OCI-LY7 (cell line): ENCODE data around the gene NTN4. TPM values are rescaled to one million over a fixed set of nuclear protein-coding genes. Genes with fewer than 3 reads are reported as not detected.

ENCODE experiments used
- BruUV-seq: library from RNA; stranded (reverse); fragments of 400-500 nt; replicated peaks from 2 replicates; lab custom pipeline; 2021; lab: Mats Ljungman, UMichigan
- CTCF ChIA-PET: fragments of 300-600 bp; sonication (Branson Sonifier 250); formaldehyde crosslinking; loops from one replicate; lab custom pipeline; 2022; ENCODE audit warnings: antibody characterized with exemption; ENCODE audit not compliant: unreplicated experiment; lab: Charles Lee
- POLR2A ChIA-PET: fragments of 300-600 bp; sonication (Branson Sonifier 250); formaldehyde crosslinking; loops from one replicate; lab custom pipeline; 2022; ENCODE audit warnings: antibody characterized with exemption; lab: Charles Lee
- DNase-seq: peaks from one replicate; pipeline ENCODE4 v3.0.0-alpha.2; 2015; ENCODE audit warnings: low spot score
- H2AFZ ChIP-seq: fragments of 200-600 bp; sonication (generic), shearing (Covaris generic); 2 replicates; pipeline ENCODE4 v1.6.1; 2014; ENCODE audit warnings: mild to moderate bottlenecking, antibody characterized with exemption, low read length, moderate library complexity
- H3K27ac ChIP-seq: fragments of 200-600 bp; sonication (generic); 2 replicates; pipeline ENCODE4 v1.5.1; 2014; ENCODE audit warnings: mixed run types, low read depth, mild to moderate bottlenecking, moderate library complexity, low read length, inconsistent platforms; ENCODE audit not compliant: poor library complexity, severe bottlenecking
- H3K36me3 ChIP-seq: fragments of 200-600 bp; sonication (generic); 2 replicates; pipeline ENCODE4 v1.6.1; 2014; ENCODE audit warnings: mild to moderate bottlenecking, antibody characterized with exemption, low read length, moderate library complexity, mixed read lengths; ENCODE audit not compliant: insufficient read depth
- H3K4me1 ChIP-seq: fragments of 200-600 bp; sonication (generic); 2 replicates; pipeline ENCODE4 v1.5.1; 2014; ENCODE audit warnings: mild to moderate bottlenecking, low read length; ENCODE audit not compliant: insufficient read depth, poor library complexity, severe bottlenecking
- H3K4me2 ChIP-seq: fragments of 200-600 bp; sonication (generic); 2 replicates; pipeline ENCODE4 v1.6.1; 2014; ENCODE audit warnings: mild to moderate bottlenecking, low read length
- H3K4me3 ChIP-seq: fragments of 200-600 bp; sonication (generic); 2 replicates; pipeline ENCODE4 v1.5.1; 2014; ENCODE audit warnings: mild to moderate bottlenecking, low read depth, low read length; ENCODE audit not compliant: poor library complexity, severe bottlenecking
- H3K79me2 ChIP-seq: fragments of 200-600 bp; sonication (generic); 2 replicates; pipeline ENCODE4 v1.6.1; 2016; ENCODE audit warnings: low read depth, mild to moderate bottlenecking, low read length, moderate library complexity, mixed read lengths; ENCODE audit not compliant: insufficient read depth
- H3K9me2 ChIP-seq: fragments of 200-600 bp; sonication (generic); 2 replicates; pipeline ENCODE4 v1.6.1; 2016; ENCODE audit warnings: mild to moderate bottlenecking, low read length, mixed read lengths; ENCODE audit not compliant: insufficient read depth
- H3K9me3 ChIP-seq: fragments of 200-600 bp; sonication (generic); 2 replicates; pipeline ENCODE4 v1.6.1; 2014; ENCODE audit warnings: mild to moderate bottlenecking, mixed run types, low read length, mixed read lengths
- H4K20me1 ChIP-seq: fragments of 200-600 bp; sonication (generic); 2 replicates; pipeline ENCODE4 v1.6.1; 2014; ENCODE audit warnings: mild to moderate bottlenecking, antibody characterized with exemption, low read length, moderate library complexity, mixed read lengths; ENCODE audit not compliant: insufficient read depth
- CTCF ChIP-seq: fragments of 200-600 bp; sonication (generic); conservative IDR thresholded peaks from 2 replicates; pipeline ENCODE4 v1.5.1; 2014; ENCODE audit warnings: mild to moderate bottlenecking, antibody characterized with exemption, low read length, moderate library complexity, mixed read lengths
- EZH2phosphoT487 ChIP-seq: fragments of 200-600 bp; sonication (generic); IDR thresholded peaks from 2 replicates; pipeline ENCODE4 v1.6.1; 2018; ENCODE audit warnings: low read depth, borderline replicate concordance, mild to moderate bottlenecking, mixed run types, antibody characterized with exemption, low read length, moderate library complexity, mixed read lengths
- intact Hi-C: fragments of 100-400 bp; cut with micrococcal nuclease; formaldehyde crosslinking; loops from one replicate; pipeline ENCODE4 v1.10.0; 2022; ENCODE audit not compliant: unreplicated experiment
- total RNA-seq, 2 experiments: library from RNA; depleted of rRNA in 1 of 2; stranded (reverse); fragments of >200 nt in 1 of 2; shearing (Covaris generic) in 1 of 2; gene quantifications; 2 replicates each; pipeline ENCODE4 v1.2.3, GENCODE V29; 2014 to 2022

Gene NTN4
- total RNA-seq, 2 experiments from 2014 or later: not detected

DNA sequence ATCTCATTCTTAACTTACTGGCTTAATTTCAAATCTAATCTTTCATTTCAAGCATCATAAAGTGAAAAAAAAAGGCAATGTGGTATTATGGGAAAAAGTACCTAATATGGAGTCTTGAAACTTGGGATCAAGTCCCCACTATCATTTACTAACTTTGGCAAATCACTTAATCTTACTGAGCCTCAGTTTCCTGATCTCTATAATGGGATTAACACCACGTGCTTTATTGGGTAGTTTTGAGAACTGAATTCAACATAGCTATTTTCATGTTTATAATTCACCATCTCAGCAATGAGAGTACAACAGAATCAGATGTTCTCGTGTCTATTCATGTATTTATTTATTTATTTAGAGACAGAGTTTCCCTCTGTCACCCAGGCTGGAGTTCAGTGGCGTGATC, 78.3 kb downstream of the NTN4 start:
- CTCF ChIA-PET: no interaction called here
- DNase-seq: no peak
- Histone ChIP-seq H4K20me1 (no peaks in the 10 kb centered on the region), H3K4me1 (no peaks in the 10 kb centered on the region), H3K4me3 (no peak overlapping the region), H3K4me2 (no peak overlapping the region), H3K27ac (no peak overlapping the region), H3K79me2 (no peaks in the 10 kb centered on the region), H3K9me3 (no peaks in the 10 kb centered on the region), H3K36me3 (no peaks in the 10 kb centered on the region), H3K9me2 (no peaks in the 10 kb centered on the region), H2AFZ (no peak overlapping the region)
- POLR2A ChIA-PET: interaction anchor here (0.6 kb wide), 1 partner anchor 867 kb away, joined by 5 read pairs; no protein-coding TSS in a partner anchor
- no TSS peak for BruUV-seq
- intact Hi-C loops: no loop called here
- no peak for TF ChIP-seq CTCF

- CTCF ChIA-PET: no interaction called here
- Histone ChIP-seq H3K4me3 (no peak overlapping the region), H3K4me2 (no peak overlapping the region), H3K79me2 (no peaks in the 10 kb centered on the region), H3K27ac (no peak overlapping the region), H4K20me1 (no peaks in the 10 kb centered on the region), H3K4me1 (no peaks in the 10 kb centered on the region), H3K9me2 (no peaks in the 10 kb centered on the region), H2AFZ (no peak overlapping the region), H3K36me3 (no peaks in the 10 kb centered on the region), H3K9me3 (no peaks in the 10 kb centered on the region)
- POLR2A ChIA-PET: interaction anchor here (0.9 kb wide), 1 partner anchor 29 kb away, joined by 3 read pairs; no protein-coding TSS in a partner anchor
- intact Hi-C loops: no loop called here
- no TSS peak for BruUV-seq
- no peak for DNase-seq
- TF ChIP-seq EZH2phosphoT487: no peak
- TF ChIP-seq CTCF: no peak
Measured at GRCh38 chr12:95710386-95710785, 80.2 kb downstream of the NTN4 start.

GRCh38 chr12:95709152-95709551, 81.4 kb downstream of the NTN4 start:
- H4K20me1 ChIP-seq: no peaks in the 10 kb centered on the region
- BruUV-seq: no TSS peak
- no peaks in the 10 kb centered on the region for H3K9me2 ChIP-seq
- TF ChIP-seq CTCF: no peak
- TF ChIP-seq EZH2phosphoT487: no peak
- H3K79me2 ChIP-seq: no peaks in the 10 kb centered on the region
- no peak overlapping the region for H3K4me2 ChIP-seq
- ChIA-PET CTCF (no interaction called here), POLR2A (interaction anchor here (0.7 kb wide), 2 partner anchors 9 to 671 kb away, joined by 4 read pairs; no protein-coding TSS in a partner anchor)
- H3K27ac ChIP-seq: no peak overlapping the region
- no peak for DNase-seq
- H2AFZ ChIP-seq: no peak overlapping the region
- H3K4me1 ChIP-seq: no peaks in the 10 kb centered on the region
- H3K36me3 ChIP-seq: no peaks in the 10 kb centered on the region
- intact Hi-C loops: loop anchor here (10.0 kb wide), 1 partner anchor 286 kb away; the partner anchor contains the start of gene HAL
- no peaks in the 10 kb centered on the region for H3K9me3 ChIP-seq
- H3K4me3 ChIP-seq: no peak overlapping the region
